Smooth muscle cell (in vitro differentiated cells): ENCODE measurements around the gene HOXB6. TPM values are rescaled to one million over a fixed set of nuclear protein-coding genes. Genes with fewer than 3 reads are reported as not detected.

ENCODE experiments used
- DNase-seq: peaks from one replicate; lab custom pipeline; 2025; ENCODE audit not compliant: unreplicated experiment; lab: John Stamatoyannopoulos, UW
- H2AFZ ChIP-seq: fragments of 200-600 bp; sonication (generic); 2 replicates; pipeline ENCODE4 v1.6.0; 2016; ENCODE audit warnings: antibody characterized with exemption, low read depth, mild to moderate bottlenecking
- H3F3A ChIP-seq: fragments of 200-600 bp; sonication (generic); 2 replicates; pipeline ENCODE4 v1.6.0; 2017; ENCODE audit warnings: antibody characterized with exemption, low read depth
- H3K27ac ChIP-seq: fragments of 200-600 bp; sonication (generic); 2 replicates; pipeline ENCODE4 v1.5.1; 2016; ENCODE audit warnings: low read depth, mild to moderate bottlenecking
- H3K27me3 ChIP-seq: fragments of 200-600 bp; sonication (generic); 2 replicates; pipeline ENCODE4 v1.6.1; 2016; ENCODE audit warnings: low read depth, mild to moderate bottlenecking
- H3K36me3 ChIP-seq: fragments of 200-600 bp; sonication (generic); 2 replicates; pipeline ENCODE4 v1.5.1; 2016; ENCODE audit warnings: low read depth
- H3K4me1 ChIP-seq: fragments of 200-600 bp; sonication (generic); 2 replicates; pipeline ENCODE4 v1.5.1; 2016; ENCODE audit warnings: low read depth
- H3K4me2 ChIP-seq: fragments of 200-600 bp; sonication (generic); 2 replicates; pipeline ENCODE4 v1.6.0; 2016; ENCODE audit warnings: mild to moderate bottlenecking
- H3K4me3 ChIP-seq: fragments of 200-600 bp; sonication (generic); 2 replicates; pipeline ENCODE4 v1.5.1; 2016; ENCODE audit warnings: mild to moderate bottlenecking
- H3K79me2 ChIP-seq: fragments of 200-600 bp; sonication (generic); 2 replicates; pipeline ENCODE4 v1.6.0; 2016; ENCODE audit warnings: low read depth, mild to moderate bottlenecking
- H3K9ac ChIP-seq: fragments of 200-600 bp; sonication (generic); 2 replicates; pipeline ENCODE4 v1.6.0; 2016; ENCODE audit warnings: low read depth
- H3K9me3 ChIP-seq: fragments of 200-600 bp; sonication (generic); replicated peaks from 2 replicates; pipeline ENCODE4 v1.5.1; 2016; ENCODE audit warnings: low read depth
- H4K20me1 ChIP-seq: fragments of 200-600 bp; sonication (generic); 2 replicates; pipeline ENCODE4 v1.6.0; 2016; ENCODE audit warnings: low read depth
- WGBS: methylation state at CpG from one replicate; pipeline ENCODE4 v1.1.7; 2016; ENCODE audit warnings: low lambda C conversion rate; 5-methylcytosine and 5-hydroxymethylcytosine counted together
- polyA plus RNA-seq: library from polyadenylated mRNA; unstranded; fragments of >200 nt; fragmentation: Nextera tagmentation; extraction: Ambion mirVana; gene quantifications from 2 replicates; pipeline ENCODE4 v1.2.1, GENCODE V29; 2016
- total RNA-seq: library from RNA; depleted of rRNA; stranded (reverse); fragments of >200 nt; gene quantifications from 2 replicates; pipeline ENCODE4 v1.2.3, GENCODE V29; 2014
- TF ChIP-seq, protein P1 (sequence below): fragments of 200-600 bp; sonication (generic); IDR thresholded peaks from 2 replicates; pipeline ENCODE4 v1.5.1; 2017; ENCODE audit warnings: borderline replicate concordance, mild to moderate bottlenecking, antibody characterized with exemption; ENCODE audit not compliant: insufficient read depth, poor library complexity, severe bottlenecking

The HOXB6 gene
- total and polyA plus RNA-seq, 2 experiments from 2014 or later: 6.3 to 9.3 TPM

DNA sequence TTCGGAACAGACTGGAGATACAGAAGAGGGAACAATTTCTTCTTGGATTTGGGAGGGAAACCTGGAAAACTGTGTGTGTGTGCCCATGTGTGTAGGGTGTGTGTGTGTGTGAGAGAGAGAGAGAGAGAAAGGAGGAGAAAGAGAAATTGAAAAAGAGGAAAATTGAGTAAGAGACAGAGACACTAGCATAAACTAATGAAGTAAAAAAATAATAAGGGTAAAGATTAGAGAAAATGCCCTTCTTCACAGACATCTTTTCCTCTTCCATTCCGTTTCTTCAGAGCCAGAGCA lies 46.0 kb downstream of the HOXB6 start:
- peaks cover 22% of the 10 kb centered on the region for H3K79me2 ChIP-seq
- no peaks in the 10 kb centered on the region for H3K36me3 ChIP-seq
- no peak overlapping the region for H3K4me3 ChIP-seq
- H3K4me1 ChIP-seq: no peaks in the 10 kb centered on the region
- peaks cover 73% of the 10 kb centered on the region for H3K27me3 ChIP-seq
- no peak overlapping the region for H3K27ac ChIP-seq
- no peak overlapping the region for H3K9ac ChIP-seq
- no peaks in the 10 kb centered on the region for H3K9me3 ChIP-seq
- no peak overlapping the region for H3K4me2 ChIP-seq
- no peaks in the 10 kb centered on the region for H3F3A ChIP-seq
- WGBS: 81% methylated on average over 2 of the region's 2 CpGs
- peaks cover 99% of the 10 kb centered on the region for H4K20me1 ChIP-seq
- DNase-seq: no peak
- TF ChIP-seq, protein P1, sequence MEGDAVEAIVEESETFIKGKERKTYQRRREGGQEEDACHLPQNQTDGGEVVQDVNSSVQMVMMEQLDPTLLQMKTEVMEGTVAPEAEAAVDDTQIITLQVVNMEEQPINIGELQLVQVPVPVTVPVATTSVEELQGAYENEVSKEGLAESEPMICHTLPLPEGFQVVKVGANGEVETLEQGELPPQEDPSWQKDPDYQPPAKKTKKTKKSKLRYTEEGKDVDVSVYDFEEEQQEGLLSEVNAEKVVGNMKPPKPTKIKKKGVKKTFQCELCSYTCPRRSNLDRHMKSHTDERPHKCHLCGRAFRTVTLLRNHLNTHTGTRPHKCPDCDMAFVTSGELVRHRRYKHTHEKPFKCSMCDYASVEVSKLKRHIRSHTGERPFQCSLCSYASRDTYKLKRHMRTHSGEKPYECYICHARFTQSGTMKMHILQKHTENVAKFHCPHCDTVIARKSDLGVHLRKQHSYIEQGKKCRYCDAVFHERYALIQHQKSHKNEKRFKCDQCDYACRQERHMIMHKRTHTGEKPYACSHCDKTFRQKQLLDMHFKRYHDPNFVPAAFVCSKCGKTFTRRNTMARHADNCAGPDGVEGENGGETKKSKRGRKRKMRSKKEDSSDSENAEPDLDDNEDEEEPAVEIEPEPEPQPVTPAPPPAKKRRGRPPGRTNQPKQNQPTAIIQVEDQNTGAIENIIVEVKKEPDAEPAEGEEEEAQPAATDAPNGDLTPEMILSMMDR: no peak
- no peak overlapping the region for H2AFZ ChIP-seq

DNA sequence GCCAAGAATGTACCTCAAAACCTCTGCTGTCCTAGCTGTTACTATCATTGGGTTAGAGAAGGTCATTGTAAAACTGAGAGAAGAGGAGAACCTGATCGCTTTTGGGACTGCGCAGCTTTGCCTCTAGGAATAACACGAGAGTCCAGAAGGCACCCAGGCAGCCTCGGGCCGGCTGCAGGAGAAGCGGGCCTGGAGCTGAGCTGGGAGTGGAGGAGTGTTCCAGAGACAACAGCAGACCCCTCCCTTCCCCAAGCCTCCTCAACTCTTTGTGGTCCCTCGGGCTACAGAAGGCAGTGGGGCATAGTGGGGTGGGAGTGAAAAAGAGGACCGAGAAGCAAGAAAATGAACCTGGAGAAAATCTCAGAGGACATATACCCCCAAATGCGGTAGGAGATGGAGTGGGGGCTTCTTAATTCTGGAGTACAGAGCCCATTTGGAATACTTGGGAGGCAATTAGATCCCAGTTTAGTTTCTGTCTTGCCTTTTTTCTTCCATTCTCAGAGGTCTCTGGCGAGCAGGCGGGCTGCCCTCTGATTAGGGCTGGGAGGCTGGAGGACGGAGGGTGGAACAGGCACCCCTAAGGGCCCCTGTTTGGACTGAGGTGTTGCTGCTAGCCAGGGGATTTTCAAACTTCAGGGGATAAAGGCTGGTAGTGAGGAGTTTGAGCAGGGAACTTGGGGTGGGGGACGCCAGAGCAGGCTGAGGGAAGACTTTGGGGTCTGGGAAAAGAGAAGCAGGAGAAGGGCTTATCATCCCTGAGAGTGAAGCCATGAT lies 46.5 kb downstream of the HOXB6 start:
- 76% methylated on average over 13 of the region's 13 CpGs for WGBS
- Histone ChIP-seq H2AFZ (no peak overlapping the region), H3K4me1 (no peaks in the 10 kb centered on the region), H3K9ac (no peak overlapping the region), H3K79me2 (peaks cover 20% of the 10 kb centered on the region), H3K9me3 (no peaks in the 10 kb centered on the region), H3F3A (no peaks in the 10 kb centered on the region), H3K4me3 (no peak overlapping the region), H3K36me3 (no peaks in the 10 kb centered on the region), H3K27ac (no peak overlapping the region), H3K27me3 (peaks cover 73% of the 10 kb centered on the region), H3K4me2 (no peak overlapping the region), H4K20me1 (peaks cover 98% of the 10 kb centered on the region)
- DNase-seq: no peak
- TF ChIP-seq, protein P1: no peak

DNA sequence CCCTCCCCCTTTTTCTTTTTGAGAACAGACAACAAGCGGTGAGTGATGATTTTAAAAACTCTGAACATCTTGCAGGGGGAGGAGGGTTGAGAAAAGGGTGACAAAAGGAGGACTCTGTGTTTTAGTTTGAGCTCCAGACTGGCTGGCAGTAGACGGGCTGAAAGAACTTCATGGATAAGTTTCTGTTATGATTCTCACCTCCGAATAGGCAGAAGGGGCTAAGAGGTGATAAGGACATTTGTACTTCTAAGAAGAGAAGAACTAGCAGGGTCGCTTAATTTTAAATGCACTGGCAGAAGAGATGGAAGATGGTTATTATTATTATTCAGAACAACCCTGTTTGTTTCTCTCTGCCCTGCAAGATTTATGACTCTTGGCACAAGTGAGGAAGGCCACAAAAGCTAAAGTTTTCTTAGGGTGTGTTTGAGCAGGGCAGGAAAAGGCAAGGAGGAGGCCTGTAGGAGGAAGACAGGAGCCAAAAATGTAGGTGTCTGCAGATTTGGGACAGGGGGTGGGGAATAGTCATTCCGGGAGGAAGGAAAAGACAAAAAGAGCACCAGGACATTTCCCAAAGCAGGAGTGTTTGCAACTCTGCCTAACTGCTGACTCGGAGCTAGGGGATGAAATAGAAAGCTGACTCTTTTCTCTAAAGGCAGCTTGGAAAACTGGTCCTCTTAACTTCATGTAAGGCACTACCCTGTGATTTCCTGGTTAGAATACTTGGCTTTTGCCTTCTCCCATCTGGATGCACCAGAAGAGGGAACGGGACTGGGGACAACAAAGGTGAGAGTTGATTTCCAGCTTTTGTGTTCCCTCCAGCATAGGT lies 48.0 kb downstream of the HOXB6 start:
- Histone ChIP-seq H3K79me2 (peaks cover 14% of the 10 kb centered on the region), H3K4me3 (no peak overlapping the region), H3K4me1 (no peaks in the 10 kb centered on the region), H2AFZ (no peak overlapping the region), H3K4me2 (no peak overlapping the region), H4K20me1 (peaks cover 89% of the 10 kb centered on the region), H3K9ac (no peak overlapping the region), H3F3A (no peaks in the 10 kb centered on the region), H3K9me3 (no peaks in the 10 kb centered on the region), H3K36me3 (no peaks in the 10 kb centered on the region), H3K27me3 (peaks cover 69% of the 10 kb centered on the region), H3K27ac (no peak overlapping the region)
- no peak for DNase-seq
- TF ChIP-seq, protein P1: no peak
- 70% methylated on average over 7 of the region's 7 CpGs for WGBS
